ENCODE data around the gene MAGI3. TPM values are rescaled to one million over a fixed set of nuclear protein-coding genes. Genes with fewer than 3 reads are reported as not detected.

Gene MAGI3
- total RNA-seq, 1 donor from 2014 or later, result 7.0 TPM

DNA sequence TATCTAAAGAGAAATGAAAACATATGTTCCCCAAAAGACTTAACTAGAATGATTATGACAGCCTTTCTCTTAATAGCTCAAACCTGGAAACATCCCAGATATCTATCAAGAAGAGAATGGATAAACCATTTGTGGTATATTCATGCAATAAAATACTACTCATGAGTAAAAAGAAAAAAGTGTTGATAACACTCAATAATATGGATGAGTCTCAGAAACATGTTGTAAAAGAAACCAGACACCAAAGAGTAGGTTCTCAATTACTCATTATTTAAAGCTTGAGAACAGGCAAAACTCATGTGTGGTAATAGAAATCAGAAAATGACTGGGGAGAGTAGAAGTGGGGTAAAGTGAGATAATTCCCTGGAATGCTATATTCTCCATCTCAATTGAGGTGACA lies 214.8 kb downstream of the MAGI3 start:
- TF ChIP-seq, protein P1, sequence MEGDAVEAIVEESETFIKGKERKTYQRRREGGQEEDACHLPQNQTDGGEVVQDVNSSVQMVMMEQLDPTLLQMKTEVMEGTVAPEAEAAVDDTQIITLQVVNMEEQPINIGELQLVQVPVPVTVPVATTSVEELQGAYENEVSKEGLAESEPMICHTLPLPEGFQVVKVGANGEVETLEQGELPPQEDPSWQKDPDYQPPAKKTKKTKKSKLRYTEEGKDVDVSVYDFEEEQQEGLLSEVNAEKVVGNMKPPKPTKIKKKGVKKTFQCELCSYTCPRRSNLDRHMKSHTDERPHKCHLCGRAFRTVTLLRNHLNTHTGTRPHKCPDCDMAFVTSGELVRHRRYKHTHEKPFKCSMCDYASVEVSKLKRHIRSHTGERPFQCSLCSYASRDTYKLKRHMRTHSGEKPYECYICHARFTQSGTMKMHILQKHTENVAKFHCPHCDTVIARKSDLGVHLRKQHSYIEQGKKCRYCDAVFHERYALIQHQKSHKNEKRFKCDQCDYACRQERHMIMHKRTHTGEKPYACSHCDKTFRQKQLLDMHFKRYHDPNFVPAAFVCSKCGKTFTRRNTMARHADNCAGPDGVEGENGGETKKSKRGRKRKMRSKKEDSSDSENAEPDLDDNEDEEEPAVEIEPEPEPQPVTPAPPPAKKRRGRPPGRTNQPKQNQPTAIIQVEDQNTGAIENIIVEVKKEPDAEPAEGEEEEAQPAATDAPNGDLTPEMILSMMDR (IDR thresholded peaks at IDR 0.05), result no peak

GRCh38 chr1:113608399-113608798 lies 218.1 kb downstream of the MAGI3 start:
- TF ChIP-seq, protein P1 (IDR thresholded peaks at IDR 0.05), result no peak
- H3K4me1 Mint-ChIP-seq (ENCODE audit: unreplicated experiment), result no peaks in the 10 kb centered on the region
- H3K27ac Mint-ChIP-seq (ENCODE audit: unreplicated experiment), result no peak overlapping the region

More for the DNA sequence above, 214.8 kb downstream of the MAGI3 start:
- Mint-ChIP-seq H3K27me3 (ENCODE audit: unreplicated experiment) (no peaks in the 10 kb centered on the region), H3K9me3 (ENCODE audit: unreplicated experiment) (peaks cover 17% of the 10 kb centered on the region), H3K4me3 (ENCODE audit: unreplicated experiment) (no peak overlapping the region), H3K4me1 (ENCODE audit: unreplicated experiment) (no peaks in the 10 kb centered on the region), H3K27ac (ENCODE audit: unreplicated experiment) (no peak overlapping the region), H3K36me3 (ENCODE audit: unreplicated experiment) (peaks cover 6% of the 10 kb centered on the region)
- no peak for DNase-seq (ENCODE audit: extremely low spot score, unreplicated experiment)

GRCh38 chr1:113610372-113610771 lies 220.1 kb downstream of the MAGI3 start:
- Mint-ChIP-seq H3K27ac (ENCODE audit: unreplicated experiment) (no peak overlapping the region), H3K9me3 (ENCODE audit: unreplicated experiment) (no peaks in the 10 kb centered on the region), H3K4me1 (ENCODE audit: unreplicated experiment) (no peaks in the 10 kb centered on the region), H3K27me3 (ENCODE audit: unreplicated experiment) (no peaks in the 10 kb centered on the region), H3K36me3 (ENCODE audit: unreplicated experiment) (peaks cover 6% of the 10 kb centered on the region), H3K4me3 (ENCODE audit: unreplicated experiment) (no peak overlapping the region)
- TF ChIP-seq, protein P1 (IDR thresholded peaks at IDR 0.05), result no peak
- DNase-seq (ENCODE audit: extremely low spot score, unreplicated experiment), result no peak

More at GRCh38 chr1:113608399-113608798, 218.1 kb downstream of the MAGI3 start:
- H3K9me3 Mint-ChIP-seq (ENCODE audit: unreplicated experiment), result peaks cover 7% of the 10 kb centered on the region
- H3K4me3 Mint-ChIP-seq (ENCODE audit: unreplicated experiment), result no peak overlapping the region
- DNase-seq (ENCODE audit: extremely low spot score, unreplicated experiment), result no peak
- H3K36me3 Mint-ChIP-seq (ENCODE audit: unreplicated experiment), result peaks cover 6% of the 10 kb centered on the region
- no peaks in the 10 kb centered on the region for H3K27me3 Mint-ChIP-seq (ENCODE audit: unreplicated experiment)

GRCh38 chr1:113615425-113615824 lies 225.1 kb downstream of the MAGI3 start:
- peaks cover 5% of the 10 kb centered on the region for H3K4me1 Mint-ChIP-seq (ENCODE audit: unreplicated experiment)
- H3K27me3 Mint-ChIP-seq (ENCODE audit: unreplicated experiment), result no peaks in the 10 kb centered on the region
- no peak for DNase-seq (ENCODE audit: extremely low spot score, unreplicated experiment)
- peaks cover 4% of the 10 kb centered on the region for H3K36me3 Mint-ChIP-seq (ENCODE audit: unreplicated experiment)
- TF ChIP-seq, protein P1 (IDR thresholded peaks at IDR 0.05), result no peak
- H3K4me3 Mint-ChIP-seq (ENCODE audit: unreplicated experiment), result no peak overlapping the region
- no peak overlapping the region for H3K27ac Mint-ChIP-seq (ENCODE audit: unreplicated experiment)
- H3K9me3 Mint-ChIP-seq (ENCODE audit: unreplicated experiment), result no peaks in the 10 kb centered on the region

DNA sequence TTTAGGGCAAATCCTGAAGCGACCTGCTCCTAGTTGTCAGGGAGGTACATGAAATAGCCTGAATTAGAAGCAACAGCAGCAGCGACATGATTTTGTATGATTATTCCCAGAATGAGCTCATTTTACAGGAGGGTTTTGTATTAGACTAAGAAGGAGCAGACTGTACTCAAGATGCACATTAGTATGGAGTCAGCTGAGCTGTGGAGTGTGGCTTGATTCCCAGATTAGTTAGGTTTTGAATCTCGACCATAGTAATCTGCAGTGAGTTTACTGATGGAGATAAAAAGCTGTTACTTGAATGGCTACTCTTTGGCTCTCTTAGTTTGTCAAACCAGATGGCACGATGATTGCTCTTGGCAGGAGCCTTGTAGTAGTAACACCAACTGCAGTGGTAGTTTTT lies 225.8 kb downstream of the MAGI3 start:
- DNase-seq (ENCODE audit: extremely low spot score, unreplicated experiment), result no peak
- H3K4me1 Mint-ChIP-seq (ENCODE audit: unreplicated experiment), result peaks cover 5% of the 10 kb centered on the region
- H3K4me3 Mint-ChIP-seq (ENCODE audit: unreplicated experiment), result no peak overlapping the region
- TF ChIP-seq, protein P1 (IDR thresholded peaks at IDR 0.05), result no peak
- H3K36me3 Mint-ChIP-seq (ENCODE audit: unreplicated experiment), result peaks cover 11% of the 10 kb centered on the region
- no peak overlapping the region for H3K27ac Mint-ChIP-seq (ENCODE audit: unreplicated experiment)
- H3K27me3 Mint-ChIP-seq (ENCODE audit: unreplicated experiment), result no peaks in the 10 kb centered on the region
- H3K9me3 Mint-ChIP-seq (ENCODE audit: unreplicated experiment), result no peaks in the 10 kb centered on the region
